ENCODE data around the gene FBXO24.

FBXO24 gene

DNA sequence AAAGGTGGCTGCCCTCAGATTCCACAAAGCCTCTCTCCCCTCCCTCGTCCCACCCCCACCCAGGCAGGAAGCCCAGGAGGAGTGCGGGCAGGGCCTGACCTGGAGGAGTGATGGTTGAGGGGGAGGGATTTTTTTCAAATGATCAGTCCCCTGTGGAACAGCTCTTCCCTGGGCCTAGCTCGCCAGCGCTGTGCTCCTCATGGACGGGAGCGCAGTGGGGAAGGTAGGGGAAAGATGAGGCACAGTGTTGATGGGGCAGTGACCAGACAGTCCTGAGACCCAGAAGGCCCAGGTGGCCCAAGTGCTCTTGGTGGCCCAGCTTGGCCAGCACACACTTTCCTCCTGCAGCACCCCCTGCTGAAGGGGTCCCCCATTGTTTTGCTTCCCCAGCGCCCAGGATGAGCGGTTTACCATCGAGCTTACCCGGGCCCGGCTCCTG is 21.0 kb upstream of the FBXO24 start:
- Histone ChIP-seq H3K4me1 (ENCODE audit: insufficient read depth, poor library complexity, severe bottlenecking) (peaks cover under 1% of the 10 kb centered on the region), H3K36me3 (ENCODE audit: low read depth) (0 out of 2 replicates have a peak, but pooled peaks cover 3% of the 10 kb centered on the region), H3K27ac (ENCODE audit: poor library complexity, severe bottlenecking) (no peak overlapping the region), H3K27me3 (ENCODE audit: insufficient read depth, poor library complexity, severe bottlenecking) (no peaks in the 10 kb centered on the region), H3K9me3 (ENCODE audit: severe bottlenecking) (no peaks in the 10 kb centered on the region), H3K4me3 (ENCODE audit: severe bottlenecking) (no peak overlapping the region)
- TF ChIP-seq, protein P1, sequence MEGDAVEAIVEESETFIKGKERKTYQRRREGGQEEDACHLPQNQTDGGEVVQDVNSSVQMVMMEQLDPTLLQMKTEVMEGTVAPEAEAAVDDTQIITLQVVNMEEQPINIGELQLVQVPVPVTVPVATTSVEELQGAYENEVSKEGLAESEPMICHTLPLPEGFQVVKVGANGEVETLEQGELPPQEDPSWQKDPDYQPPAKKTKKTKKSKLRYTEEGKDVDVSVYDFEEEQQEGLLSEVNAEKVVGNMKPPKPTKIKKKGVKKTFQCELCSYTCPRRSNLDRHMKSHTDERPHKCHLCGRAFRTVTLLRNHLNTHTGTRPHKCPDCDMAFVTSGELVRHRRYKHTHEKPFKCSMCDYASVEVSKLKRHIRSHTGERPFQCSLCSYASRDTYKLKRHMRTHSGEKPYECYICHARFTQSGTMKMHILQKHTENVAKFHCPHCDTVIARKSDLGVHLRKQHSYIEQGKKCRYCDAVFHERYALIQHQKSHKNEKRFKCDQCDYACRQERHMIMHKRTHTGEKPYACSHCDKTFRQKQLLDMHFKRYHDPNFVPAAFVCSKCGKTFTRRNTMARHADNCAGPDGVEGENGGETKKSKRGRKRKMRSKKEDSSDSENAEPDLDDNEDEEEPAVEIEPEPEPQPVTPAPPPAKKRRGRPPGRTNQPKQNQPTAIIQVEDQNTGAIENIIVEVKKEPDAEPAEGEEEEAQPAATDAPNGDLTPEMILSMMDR (IDR thresholded peaks at IDR 0.05; ENCODE audit: poor library complexity, severe bottlenecking): no peak
- ATAC-seq (ENCODE audit: low read depth) (no peak), DNase-seq (ENCODE audit: low spot score) (no peak)

- no peak overlapping the region for H3K27ac ChIP-seq (ENCODE audit: poor library complexity, severe bottlenecking)
Observed at GRCh38 chr7:100566018-100566531, 20.1 kb upstream of the FBXO24 start.

DNA sequence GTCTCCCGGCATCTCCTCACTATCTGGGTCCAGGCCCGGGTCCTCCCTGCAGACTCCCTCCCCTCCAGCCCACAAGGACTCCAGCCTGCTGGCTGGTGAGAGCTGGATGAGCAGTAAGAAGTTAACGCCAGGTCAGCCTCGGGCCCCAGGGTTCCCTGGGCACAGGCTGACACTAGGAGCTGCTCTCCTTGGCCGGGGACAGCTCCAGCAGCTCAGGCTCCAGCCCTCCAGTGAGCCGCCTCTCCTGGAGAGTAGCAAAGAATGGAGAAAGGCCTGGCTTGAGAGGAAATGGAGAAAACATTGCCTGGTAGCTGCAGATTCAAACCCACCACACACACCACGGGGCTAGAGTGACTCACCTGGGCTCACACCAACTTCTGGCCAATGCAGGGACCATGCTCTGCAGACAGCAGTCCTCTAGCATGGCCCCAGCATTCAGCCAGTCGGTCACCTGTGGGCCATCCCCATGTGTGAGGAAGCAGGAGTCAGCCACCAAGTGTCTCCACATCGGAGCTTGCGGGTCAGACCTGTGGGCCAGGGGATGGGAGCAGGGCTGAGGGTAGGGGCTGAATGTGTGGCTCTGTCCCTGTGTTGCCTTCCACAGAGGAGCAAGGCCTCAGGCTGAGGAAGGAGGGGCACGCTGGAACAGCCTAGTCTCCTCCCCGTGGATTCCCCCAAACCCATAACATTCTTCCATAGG is 18.9 kb upstream of the FBXO24 start:
- no peak overlapping the region for H3K4me3 ChIP-seq (ENCODE audit: severe bottlenecking)
- H3K36me3 ChIP-seq (ENCODE audit: low read depth): no peaks in the 10 kb centered on the region
- peaks cover 4% of the 10 kb centered on the region for H3K4me1 ChIP-seq (ENCODE audit: insufficient read depth, poor library complexity, severe bottlenecking)
- H3K27me3 ChIP-seq (ENCODE audit: insufficient read depth, poor library complexity, severe bottlenecking): peaks cover 4% of the 10 kb centered on the region
- no peak overlapping the region for H3K27ac ChIP-seq (ENCODE audit: poor library complexity, severe bottlenecking)
- TF ChIP-seq, protein P1 (IDR thresholded peaks at IDR 0.05; ENCODE audit: poor library complexity, severe bottlenecking): no peak
- DNase-seq (ENCODE audit: low spot score): no peak
- ATAC-seq (ENCODE audit: low read depth): peak; percentile 17; the same call in 1 of the 3 replicates
- H3K9me3 ChIP-seq (ENCODE audit: severe bottlenecking): no peaks in the 10 kb centered on the region

More at GRCh38 chr7:100566018-100566531, 20.1 kb upstream of the FBXO24 start:
- H3K36me3 ChIP-seq (ENCODE audit: low read depth): no peaks in the 10 kb centered on the region
- H3K27me3 ChIP-seq (ENCODE audit: insufficient read depth, poor library complexity, severe bottlenecking): peaks cover 4% of the 10 kb centered on the region
- TF ChIP-seq, protein P1 (IDR thresholded peaks at IDR 0.05; ENCODE audit: poor library complexity, severe bottlenecking): no peak
- peaks cover 4% of the 10 kb centered on the region for H3K4me1 ChIP-seq (ENCODE audit: insufficient read depth, poor library complexity, severe bottlenecking)
- DNase-seq (ENCODE audit: low spot score) (no peak), ATAC-seq (ENCODE audit: low read depth) (no peak)
- H3K4me3 ChIP-seq (ENCODE audit: severe bottlenecking): no peak overlapping the region
- no peaks in the 10 kb centered on the region for H3K9me3 ChIP-seq (ENCODE audit: severe bottlenecking)

- H3K27ac ChIP-seq (ENCODE audit: poor library complexity, severe bottlenecking): no peak overlapping the region
- H3K27me3 ChIP-seq (ENCODE audit: insufficient read depth, poor library complexity, severe bottlenecking): peaks cover 4% of the 10 kb centered on the region
- H3K4me1 ChIP-seq (ENCODE audit: insufficient read depth, poor library complexity, severe bottlenecking): peaks cover 4% of the 10 kb centered on the region
- H3K4me3 ChIP-seq (ENCODE audit: severe bottlenecking): no peak overlapping the region
- no peaks in the 10 kb centered on the region for H3K9me3 ChIP-seq (ENCODE audit: severe bottlenecking)
- TF ChIP-seq, protein P1 (IDR thresholded peaks at IDR 0.05; ENCODE audit: poor library complexity, severe bottlenecking): no peak
- no peaks in the 10 kb centered on the region for H3K36me3 ChIP-seq (ENCODE audit: low read depth)
- ATAC-seq (ENCODE audit: low read depth): no peak
- no peak for DNase-seq (ENCODE audit: low spot score)
Observed at GRCh38 chr7:100567751-100568175, 18.4 kb upstream of the FBXO24 start.
